NK-92 treated with Interleukin-12 subunit alpha and Interleukin-12 subunit beta, amount 100 ng/mL, for 24 hours (cell line): Measurements from ENCODE around the gene KLHL30.

Source experiments
- DNase-seq: peaks from one replicate; lab custom pipeline; 2025; lab: John Stamatoyannopoulos, UW

KLHL30 gene

DNA sequence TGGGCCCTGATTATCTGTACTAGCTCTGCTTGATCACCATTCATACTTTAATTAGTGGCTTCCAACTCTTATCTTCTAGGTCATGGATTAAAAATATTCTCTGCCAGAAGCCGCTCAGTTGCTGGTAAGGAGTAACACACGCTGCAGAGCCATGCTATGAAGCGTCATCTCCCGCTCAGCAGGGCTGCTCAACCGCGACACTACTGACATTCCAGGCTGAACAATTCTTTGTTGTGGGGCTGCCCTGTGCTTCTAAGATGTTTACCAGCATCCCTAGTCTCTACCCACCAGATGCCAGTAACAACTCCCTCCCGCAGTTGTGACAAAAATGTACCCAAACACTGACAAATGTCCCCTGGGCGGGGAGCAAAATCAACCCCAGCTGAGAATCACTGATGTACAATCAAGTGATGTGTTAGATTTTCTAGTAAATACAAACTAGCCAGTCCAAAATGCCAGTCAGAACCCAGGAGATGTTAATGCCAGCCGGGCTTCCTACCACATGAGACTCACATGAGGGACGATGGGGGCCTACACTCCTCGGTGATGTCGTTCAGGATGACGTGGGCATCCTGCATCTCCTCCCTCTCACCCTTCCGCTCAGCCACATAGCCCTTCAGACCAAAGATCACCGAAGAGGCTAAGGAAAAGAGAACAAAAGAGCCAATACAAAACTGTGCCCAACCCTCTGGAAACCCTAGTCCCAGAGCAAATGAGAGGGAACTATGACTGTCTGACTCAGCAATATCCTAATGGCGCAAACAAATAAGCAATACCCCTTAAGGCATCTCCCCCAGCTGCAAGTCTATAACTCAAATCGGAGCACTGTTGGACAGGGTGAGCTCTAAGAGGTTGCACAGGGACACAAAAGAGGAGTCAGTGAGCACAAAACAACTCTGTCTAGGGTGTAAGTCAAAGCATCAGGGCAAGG is 49.4 kb downstream of the KLHL30 start:
- no peak for DNase-seq

DNA sequence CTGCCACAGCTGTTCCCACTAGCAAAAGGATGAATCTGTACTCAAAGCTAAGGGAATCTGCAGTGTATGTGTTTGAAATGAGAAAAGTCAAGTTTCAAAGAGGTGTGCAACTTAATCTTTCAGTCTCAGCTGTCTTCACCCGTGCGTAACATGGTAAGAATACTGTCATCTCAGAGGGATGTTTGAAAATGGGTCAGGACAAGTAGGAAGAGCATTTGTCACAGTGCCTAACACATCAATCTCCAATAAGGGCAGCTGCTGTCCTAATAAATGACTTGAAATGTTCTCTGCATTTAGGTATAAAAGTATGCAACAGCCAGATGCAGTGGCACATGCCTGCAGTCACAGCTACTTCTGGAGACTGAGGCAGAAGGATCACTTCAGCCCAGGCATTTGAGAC is 52.0 kb downstream of the KLHL30 start:
- DNase-seq = no peak
